Renal cortex interstitium (tissue), 11 donors: ENCODE results near the gene EXOSC1. TPM values are rescaled to one million over a fixed set of nuclear protein-coding genes. Genes with fewer than 3 reads are reported as not detected.
"Not testable (repeated sequence)": the region's sequence is repeated elsewhere in the genome, so short reads cannot be mapped to it uniquely, and the experiment has no call there.

Experiments
- DNase-seq, 11 donors: peaks; one replicate each; pipeline ENCODE4 v3.0.0-alpha.2; 2013; ENCODE audit warnings: low read depth in 9 of 11, low spot score in 4 of 11; ENCODE audit errors: extremely low read depth in 1 of 11
- polyA plus RNA-seq, 3 donors: library from polyadenylated mRNA; unstranded; fragments of 120-200 nt; gene quantifications; one replicate each; pipeline ENCODE4 v1.2.1, GENCODE V29; 2013; ENCODE audit not compliant: insufficient read length in 3 of 3

Gene EXOSC1
- polyA plus RNA-seq, 3 donors: 30.3 to 38.9 (median 32.7) TPM

DNA sequence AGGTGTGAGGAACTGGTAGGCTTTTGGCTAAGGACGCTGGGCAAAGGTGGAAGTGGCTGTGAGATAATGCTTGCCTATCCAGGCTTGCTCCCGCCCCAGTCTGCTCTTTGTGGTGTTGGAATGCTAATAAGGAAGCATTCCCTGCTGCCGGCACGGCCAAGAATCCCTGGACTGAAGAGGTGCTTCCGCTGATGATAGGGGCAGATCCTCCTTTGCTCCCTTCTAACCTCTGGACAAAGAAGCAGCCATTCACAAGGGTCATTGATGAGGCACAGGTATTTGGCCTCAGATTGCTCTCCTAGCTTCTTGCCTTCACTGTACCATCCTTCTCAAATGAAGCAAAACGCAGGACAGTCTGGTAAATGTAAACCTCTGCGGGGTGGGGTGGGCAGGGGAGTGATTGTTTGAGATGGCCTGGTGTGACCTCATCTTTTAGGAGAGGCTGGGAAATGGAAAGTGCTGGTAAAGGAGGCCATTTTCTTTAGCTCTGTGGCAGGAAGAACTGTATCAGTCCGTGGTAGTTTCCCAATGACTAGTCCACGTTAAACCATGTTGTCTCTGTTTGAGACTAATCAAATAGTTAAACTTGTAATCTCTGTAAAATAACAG is 18.1 kb downstream of the EXOSC1 start:
- no peak for DNase-seq

DNA sequence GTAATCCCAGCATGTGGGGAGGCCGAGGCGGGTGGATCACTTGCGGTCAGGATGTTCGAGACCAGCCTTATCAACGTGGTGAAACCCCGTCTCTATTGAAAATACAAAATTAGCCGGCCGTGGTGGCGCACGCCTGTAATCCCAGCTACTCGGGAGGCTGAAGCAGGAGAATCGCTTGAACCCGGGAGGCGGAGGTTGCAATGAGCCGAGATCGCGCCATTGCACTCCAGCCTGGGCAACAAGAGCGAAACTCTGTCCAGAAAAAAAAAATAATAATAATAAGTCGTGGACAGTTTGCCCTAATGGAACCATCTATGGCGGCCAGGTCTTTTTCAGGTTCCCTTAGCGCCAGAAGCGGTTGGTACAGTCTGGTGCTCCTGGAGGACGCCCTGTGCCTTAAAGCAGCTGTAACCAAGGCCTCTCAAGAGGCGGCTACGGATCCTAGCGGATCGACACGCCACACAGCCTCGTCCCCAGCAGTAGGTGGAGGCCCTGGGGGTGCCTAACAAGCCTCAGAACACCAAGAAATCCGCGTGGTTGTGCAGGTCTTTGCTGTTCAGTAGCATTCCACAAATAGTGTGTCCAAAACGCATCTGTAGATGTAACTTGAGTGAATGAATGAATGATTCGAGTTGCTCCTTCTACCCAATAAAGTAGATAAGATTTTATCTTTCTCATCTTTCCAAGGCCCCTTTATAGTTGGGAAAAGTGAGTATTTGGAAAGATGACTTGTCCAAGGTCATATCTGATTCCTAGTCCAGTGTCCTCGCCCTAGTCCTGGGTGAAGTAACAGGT is 18.8 kb downstream of the EXOSC1 start:
- DNase-seq: no peak

DNA sequence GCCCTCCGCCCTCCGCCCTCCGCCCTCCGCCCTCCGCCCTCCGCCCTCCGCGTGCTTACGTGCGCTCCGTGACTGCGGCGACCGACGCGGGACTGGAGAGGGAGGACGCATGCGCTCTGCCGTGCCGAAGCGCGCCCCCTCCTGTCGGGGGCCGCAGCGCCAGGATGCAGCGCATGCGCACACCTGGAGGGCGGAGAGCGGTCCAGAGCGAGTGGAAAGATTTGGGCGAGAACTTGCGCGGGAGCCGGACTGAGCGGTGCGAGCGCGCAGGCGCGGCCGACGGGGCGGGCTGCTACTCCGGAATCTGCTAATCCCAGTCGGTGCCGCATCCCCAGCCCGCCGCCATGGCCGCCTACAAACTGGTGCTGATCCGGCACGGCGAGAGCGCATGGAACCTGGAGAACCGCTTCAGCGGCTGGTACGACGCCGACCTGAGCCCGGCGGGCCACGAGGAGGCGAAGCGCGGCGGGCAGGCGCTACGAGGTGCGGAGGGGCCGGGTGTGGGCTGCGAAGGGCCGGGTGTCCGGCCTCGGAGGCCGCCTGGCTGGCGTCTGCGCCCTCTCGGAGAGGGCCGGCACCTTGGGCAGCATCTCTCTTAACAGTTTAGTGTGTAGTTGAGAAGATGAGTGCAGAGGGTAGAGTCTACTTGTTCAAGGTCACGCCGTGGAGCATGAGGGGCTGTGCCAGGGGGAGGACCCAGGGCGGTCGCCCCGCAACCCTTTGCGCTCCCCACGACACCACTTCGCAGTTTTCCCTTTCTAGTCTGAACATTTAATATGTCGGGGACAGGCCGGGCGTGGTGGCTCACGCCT is 19.6 kb downstream of the EXOSC1 start, which contains the start of gene PGAM1:
PGAM1 (plus strand) TSS at position 228 of the 812 bp plus-strand sequence; CDS start at position 345, 117 bp downstream.
- peak; percentile 89 to 95 (median 93) for DNase-seq

DNA sequence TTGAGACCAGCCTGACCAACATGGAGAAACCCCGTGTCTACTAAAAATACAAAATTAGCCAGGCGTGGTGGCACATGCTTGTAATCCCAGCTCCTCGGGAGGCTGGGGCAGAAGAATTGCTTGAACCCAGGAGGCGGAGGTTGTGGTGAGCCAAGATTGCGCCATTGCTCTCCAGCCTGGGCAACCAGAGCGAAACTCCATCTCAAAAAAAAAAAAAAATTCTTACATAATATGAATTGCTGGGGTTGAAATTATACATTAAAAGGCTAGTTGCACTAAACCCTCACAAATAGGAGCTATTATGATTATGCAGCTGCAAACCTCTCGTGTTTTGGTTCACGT is 22.1 kb downstream of the EXOSC1 start:
- not testable (repeated sequence) for DNase-seq

DNA sequence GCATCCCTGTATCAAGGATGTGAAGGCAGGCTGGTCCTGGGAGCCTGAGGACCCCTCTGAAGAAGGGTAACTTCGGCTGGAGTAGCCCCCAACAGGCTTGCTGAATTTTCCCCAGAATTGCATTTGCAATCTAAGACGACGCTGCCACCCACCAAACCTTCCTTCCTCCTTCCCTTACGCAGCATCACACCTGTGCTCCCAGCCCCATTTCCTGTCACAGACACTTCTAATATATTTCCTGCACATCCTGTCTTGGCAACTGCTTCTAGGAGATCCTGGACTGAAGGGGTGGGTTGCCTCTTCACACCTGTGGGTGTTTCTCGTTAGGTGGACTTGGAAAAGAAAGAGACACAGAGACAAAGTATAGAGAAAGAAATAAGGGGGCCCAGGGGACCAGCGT is 29.2 kb downstream of the EXOSC1 start:
- DNase-seq: no peak

DNA sequence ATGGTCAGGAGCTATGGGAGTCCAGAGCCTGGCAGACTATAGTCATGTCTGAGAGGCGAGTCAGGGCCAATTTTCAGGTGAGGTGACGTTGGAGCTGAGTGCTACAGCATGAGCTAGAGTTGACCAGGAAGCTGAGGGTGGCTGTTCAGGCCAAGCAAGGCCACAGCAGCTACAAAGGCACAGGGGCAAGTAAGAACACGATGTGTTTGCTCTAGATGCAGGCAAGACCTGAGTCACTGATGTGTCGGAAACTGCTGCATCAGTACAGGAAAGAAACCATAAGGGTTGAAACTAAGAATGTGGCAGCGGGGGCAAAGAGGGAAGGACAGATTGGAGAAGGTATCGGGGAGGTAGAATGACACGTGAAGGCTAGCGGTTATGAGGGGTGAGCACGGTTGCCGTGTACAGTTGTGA is 32.9 kb downstream of the EXOSC1 start:
- DNase-seq: no peak

DNA sequence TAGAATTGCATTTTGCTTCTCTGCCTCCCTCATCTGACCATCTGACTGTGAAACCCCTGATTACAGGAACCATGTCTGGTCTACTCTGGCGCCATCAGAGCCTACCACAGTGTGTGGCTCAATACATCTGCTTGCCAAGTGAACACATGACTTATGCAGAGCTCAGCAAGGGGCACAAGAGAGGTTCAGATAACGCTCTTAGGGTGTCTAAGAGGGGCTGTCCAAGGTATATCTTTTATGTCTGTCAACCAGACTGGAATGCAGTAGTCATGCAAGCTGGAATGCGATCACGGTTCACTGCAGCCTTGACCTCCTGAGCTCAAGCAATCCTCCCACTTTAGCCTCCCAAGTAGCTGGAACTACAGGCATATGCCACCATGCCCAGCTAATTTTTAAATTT is 34.4 kb downstream of the EXOSC1 start:
- DNase-seq: no peak

DNA sequence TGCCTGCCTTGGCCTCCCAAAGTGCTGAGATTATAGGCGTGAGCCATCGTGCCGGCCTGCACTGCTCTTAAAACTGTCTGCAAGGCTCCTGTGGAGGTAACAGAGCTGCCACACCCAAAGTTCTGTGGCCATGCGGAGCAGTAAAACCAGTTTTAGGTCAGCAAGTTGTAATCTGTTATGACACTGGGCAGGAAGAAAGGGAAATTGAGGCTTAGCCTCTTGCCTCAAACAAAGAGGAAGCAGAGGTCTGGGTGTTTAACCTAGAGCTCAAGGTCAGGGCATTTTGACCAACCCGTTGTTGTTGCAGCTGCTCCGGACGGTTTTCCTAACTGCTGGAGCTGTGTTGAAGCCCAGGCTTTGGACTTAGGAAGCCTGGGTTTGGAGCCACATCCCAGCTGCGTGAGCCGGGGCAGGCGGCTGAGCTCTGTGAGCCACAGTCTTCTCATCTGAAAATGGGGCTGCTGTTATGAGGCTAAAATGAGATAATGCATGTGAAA is 37.3 kb downstream of the EXOSC1 start:
- no peak for DNase-seq

DNA sequence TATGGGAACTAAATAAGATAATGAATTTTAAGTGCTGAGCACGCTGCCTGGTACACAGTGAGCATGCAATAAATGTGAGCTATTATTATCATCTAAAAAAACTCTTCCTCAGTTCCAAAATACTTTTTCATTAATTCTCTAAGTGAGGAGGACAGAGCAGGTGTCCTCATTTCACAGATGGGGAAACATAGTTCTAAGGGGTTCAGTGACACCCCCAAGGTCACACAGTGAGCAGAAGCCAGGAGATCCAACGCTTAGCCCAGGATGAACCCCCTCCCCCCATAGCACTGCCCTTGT is 37.9 kb downstream of the EXOSC1 start:
- no peak for DNase-seq

DNA sequence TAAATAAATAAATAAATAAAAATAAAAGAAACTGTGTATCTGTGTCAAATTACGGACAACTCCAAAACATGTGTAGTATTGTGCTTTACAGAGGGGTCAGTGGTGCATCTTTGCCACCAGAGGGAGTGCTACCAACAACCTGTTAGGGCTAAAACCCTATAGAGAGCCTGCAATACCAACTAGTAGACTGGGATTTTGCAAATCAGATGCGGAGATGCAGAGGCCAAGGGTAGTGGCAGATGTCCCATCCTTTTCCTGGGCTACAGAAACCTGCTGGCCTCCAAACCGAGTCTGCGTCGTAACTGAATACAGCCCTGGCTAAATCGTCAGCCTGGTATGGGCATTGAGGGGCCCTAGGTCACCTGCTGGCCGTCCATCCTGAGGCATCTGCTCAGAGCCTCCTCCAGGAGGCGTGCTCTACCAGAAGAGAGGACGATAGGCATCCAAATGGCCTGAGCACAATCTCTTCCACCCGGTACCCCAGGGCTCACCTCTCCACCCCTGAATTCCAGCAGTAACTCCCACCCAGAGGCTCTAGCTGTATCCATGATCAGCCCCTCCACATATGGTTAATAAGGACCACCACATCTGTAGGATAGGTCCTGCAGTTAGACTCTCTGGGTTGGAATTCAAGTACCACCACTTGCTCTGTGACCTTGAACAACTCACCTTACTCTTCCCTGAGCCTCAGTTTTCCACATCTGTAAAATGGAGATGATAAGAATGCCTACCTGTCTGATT is 38.4 kb downstream of the EXOSC1 start:
- DNase-seq: peak in 4 of 11 donors; percentile 45 to 75 (median 69)

DNA sequence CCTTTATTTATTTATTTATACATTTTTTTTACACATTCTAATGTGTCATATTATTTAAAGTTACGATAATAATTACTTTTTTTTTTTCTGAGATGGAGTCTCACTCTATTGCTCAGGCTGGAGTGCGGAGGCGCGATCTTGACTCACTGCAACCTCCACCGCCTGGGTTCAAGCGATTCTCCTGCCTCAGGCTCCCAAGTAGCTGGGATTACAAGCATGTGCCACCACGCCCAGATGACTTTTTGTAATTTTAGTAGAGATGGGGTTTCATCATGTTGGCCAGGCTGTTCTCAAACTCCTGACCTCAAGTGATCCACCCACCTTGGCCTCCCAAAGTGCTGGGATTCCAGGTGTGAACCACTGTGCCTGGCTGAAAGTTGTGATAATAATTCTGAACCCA is 39.3 kb downstream of the EXOSC1 start:
- DNase-seq: not testable (repeated sequence)

DNA sequence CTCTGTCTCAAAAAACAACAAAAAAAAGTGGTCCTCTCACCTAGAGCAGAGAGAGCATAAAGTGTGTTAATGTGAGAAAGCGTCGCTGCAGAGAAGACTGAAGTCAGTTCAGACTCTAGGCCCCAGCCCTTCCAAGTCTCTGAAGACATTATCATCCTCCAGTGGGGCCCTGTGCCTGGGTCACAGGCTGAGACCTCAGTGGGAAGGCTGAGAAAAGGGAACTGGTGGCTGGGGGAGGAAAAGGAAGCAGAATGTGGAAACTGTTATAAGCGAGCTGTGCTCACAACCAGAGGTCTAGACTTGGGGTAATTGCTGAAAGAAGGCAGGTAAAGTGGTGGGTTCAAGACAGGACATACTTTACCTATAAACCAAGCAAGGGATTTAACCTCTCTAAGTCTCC is 39.7 kb downstream of the EXOSC1 start:
- no peak for DNase-seq

DNA sequence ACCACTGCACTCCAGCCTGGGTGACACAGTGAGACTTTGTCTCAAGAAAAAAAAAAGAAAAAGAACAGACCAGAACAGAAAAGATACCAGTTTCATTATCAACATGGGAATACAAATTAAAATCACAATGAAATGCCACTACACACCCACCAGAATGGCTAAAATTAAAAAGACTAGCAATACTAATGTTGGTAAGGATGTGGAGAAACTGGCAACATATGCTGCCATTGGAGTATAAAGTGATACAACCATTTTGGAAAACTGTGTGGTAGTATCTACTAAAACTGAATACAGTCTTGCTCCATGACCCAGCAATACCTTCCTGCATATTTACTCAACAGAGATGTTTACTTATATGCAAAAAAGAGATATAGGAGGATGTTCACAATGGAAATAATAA is 41.8 kb downstream of the EXOSC1 start:
- DNase-seq: no peak

DNA sequence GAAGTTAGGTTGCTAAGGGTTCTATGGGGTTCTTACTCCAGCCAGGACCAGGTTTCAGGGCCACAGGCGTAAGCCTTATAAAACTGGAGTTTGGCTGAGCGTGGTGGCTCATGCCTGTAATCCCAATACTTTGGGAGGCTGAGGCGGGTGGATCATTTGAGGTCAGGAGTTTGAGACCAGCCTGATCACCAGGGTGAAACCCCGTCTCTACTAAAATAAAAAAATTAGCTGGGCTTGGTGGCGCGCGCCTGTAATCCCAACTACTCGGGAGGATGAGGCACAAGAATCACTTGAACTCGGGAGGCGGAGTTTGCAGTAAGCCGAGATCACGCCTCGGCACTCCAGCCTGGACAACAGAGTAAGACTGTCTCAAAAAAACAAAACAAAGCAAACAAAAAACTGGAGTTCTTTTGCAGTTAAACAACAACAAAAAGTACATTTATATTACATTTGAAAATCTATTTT is 44.3 kb downstream of the EXOSC1 start:
- no peak for DNase-seq

DNA sequence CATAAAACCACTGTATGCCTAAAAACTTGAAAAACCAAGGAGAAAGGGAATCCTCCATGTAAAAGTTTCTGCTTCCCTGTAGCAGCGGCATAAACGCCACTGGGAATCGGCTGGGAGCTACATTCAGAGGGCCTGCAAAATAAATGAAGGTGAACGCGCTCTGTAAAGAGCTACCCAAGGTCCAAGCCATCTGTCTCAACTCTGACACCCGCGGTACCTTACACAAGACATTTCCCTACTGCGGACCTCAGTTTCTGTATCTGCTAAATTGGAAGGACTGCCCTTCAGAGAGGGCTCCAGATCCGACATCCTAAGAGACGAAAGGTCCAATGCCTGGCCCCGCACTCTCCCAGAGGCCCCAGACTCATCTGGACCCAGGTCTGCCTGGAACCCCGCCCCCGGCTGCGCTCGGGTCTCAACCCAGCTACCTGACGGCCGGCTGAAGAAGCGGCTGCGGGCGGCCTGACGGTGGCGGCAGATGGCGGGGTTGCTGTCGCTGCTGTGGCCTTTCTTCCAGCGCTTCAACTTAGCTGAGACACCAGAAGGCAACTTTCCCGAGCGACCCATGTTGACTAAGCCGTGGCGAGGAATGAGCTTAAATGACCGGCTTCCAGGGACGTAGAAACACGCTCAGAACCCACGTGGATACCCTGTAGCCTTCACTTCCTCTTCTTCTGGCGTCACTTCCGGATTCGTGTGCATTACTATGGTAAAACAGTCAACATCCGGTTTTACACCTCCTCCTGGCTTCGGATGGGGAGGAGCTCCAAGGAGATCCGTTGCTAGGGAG is 44.9 kb downstream of the EXOSC1 start, which contains the start of gene RRP12:
RRP12 (minus strand) TSS at position 676 of the 790 bp plus-strand sequence; CDS start at position 567, 109 bp downstream.
- peak; percentile 92 to 99 (median 96) for DNase-seq

DNA sequence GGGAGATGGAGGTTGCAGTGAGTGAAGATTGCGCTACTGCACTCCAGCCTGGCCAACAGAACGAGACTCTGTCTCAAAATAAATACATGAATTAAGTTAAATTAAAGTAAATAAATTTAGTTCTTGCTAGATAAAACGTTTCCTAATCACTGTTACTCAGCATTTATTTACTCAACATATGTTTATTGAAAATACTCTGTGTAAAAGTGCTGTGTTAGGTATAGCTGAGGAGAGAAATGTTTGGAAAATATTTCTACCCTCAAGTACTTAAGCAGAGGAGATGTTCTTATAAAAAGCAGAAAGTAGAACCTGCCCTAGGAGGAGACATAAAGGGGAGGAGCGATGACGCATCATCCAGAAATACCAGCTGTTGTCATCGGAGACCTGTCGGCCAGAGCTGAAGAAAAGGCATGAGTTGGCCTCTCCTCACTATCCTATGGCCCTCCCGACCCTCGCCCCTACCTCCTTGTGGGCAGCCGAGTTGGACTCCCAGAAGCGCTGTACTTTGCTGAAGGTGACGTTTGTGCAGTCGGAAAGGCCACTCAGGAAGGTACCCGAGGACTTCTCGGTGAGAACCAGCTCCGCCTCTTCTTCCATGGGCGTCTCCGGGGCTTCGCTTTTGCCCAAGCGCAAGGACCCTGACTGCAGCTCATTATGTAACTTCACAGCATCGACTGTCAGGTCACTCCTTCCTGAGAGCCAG is 45.8 kb downstream of the EXOSC1 start:
- DNase-seq: peak in 1 of 11 donors; percentile 49

DNA sequence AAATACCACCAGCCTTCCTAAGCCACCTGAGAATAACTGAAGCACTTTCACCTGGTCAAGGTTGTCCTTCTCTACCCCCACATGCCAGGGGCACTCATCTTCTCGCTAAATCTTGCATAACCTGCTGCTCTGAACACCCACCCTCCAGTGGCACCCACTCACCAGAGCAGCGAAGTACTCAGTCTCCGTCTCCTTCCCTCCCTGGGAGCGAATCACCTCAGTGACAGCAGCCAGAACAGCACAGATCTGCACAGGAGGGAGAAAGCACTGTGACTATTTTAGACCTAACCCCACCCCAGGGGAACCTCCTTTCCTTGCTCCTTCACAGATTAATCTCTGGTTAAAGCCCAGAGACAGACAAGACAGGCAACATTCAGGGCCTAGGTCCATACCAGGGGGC is 49.8 kb downstream of the EXOSC1 start:
- DNase-seq: no peak
